Measurements from ENCODE around the gene SMTNL2. TPM values are rescaled to one million over a fixed set of nuclear protein-coding genes. Genes with fewer than 3 reads are reported as not detected.

Gene SMTNL2
- total RNA-seq, 4 donors from 2014 or later, result 0.44 to 0.81 (median 0.67) TPM

GRCh38 chr17:4560421-4560820 is 23.9 kb upstream of the SMTNL2 start, which contains the start of gene GGT6:
Gene GGT6, minus strand, starts transcription at chr17:4560577. Its CDS starts 56 bp downstream, at chr17:4560521.
- H3K4me1 ChIP-seq, result peaks cover 6% of the 10 kb centered on the region in 2 donors
- TF ChIP-seq CTCF (IDR thresholded peaks at IDR 0.05) (no peak), POLR2A (IDR thresholded peaks at IDR 0.05) (no peak)
- H3K27me3 ChIP-seq, result no peaks in the 10 kb centered on the region
- peak in 1 of 2 donors; percentile 47 for DNase-seq
- intact Hi-C loops (cut with DNase I), result loop anchor here (10.0 kb wide), 1 partner anchor 136 kb away; no protein-coding TSS in a partner anchor
- no peak within 1 kb of the TSS for H3K27ac ChIP-seq
- H3K36me3 ChIP-seq, result no peaks in the 10 kb centered on the region
- WGBS, 2 donors, result 63% methylated on average over 10 of the region's 12 CpGs
- no peaks in the 10 kb centered on the region for H3K9me3 ChIP-seq
- no peak within 1 kb of the TSS for H3K4me3 ChIP-seq (replicated peaks in 1 of 3)

GRCh38 chr17:4560837-4561256 is 23.5 kb upstream of the SMTNL2 start:
- H3K9me3 ChIP-seq, result no peaks in the 10 kb centered on the region
- WGBS, 2 donors, result 57 to 76% methylated on average over 11 of the region's 11 CpGs
- H3K36me3 ChIP-seq, result no peaks in the 10 kb centered on the region
- H3K27me3 ChIP-seq, result no peaks in the 10 kb centered on the region
- peaks cover 3% of the 10 kb centered on the region in 2 donors for H3K4me1 ChIP-seq
- intact Hi-C loops (cut with DNase I), result loop anchor here (10.0 kb wide), 1 partner anchor 136 kb away; no protein-coding TSS in a partner anchor
- no peak overlapping the region for H3K4me3 ChIP-seq (replicated peaks in 1 of 3)
- H3K27ac ChIP-seq, result no peak overlapping the region
- DNase-seq, result no peak
- no peak for TF ChIP-seq POLR2A (IDR thresholded peaks at IDR 0.05)
- TF ChIP-seq CTCF (IDR thresholded peaks at IDR 0.05), result no peak

GRCh38 chr17:4562015-4562969 is 22.0 kb upstream of the SMTNL2 start:
- 72 to 77% methylated on average over 8 of the region's 8 CpGs for whole genome bisulfite sequencing, 2 donors
- TF ChIP-seq POLR2A (IDR thresholded peaks at IDR 0.05) (no peak), CTCF (IDR thresholded peaks at IDR 0.05) (no peak)
- intact Hi-C loops (cut with DNase I), result loop anchor here (10.0 kb wide), 1 partner anchor 137 kb away; no protein-coding TSS in a partner anchor
- Histone ChIP-seq H3K9me3 (no peaks in the 10 kb centered on the region), H3K4me3 (replicated peaks in 1 of 3) (no peak overlapping the region), H3K4me1 (no peaks in the 10 kb centered on the region), H3K27ac (no peak overlapping the region), H3K27me3 (no peaks in the 10 kb centered on the region), H3K36me3 (no peaks in the 10 kb centered on the region)
- DNase-seq, result no peak

- no peaks in the 10 kb centered on the region for H3K9me3 ChIP-seq
- peak; percentile 51 to 52 for DNase-seq
- no peaks in the 10 kb centered on the region for H3K27me3 ChIP-seq
- WGBS, 2 donors, result 30 to 32% methylated on average over 16 of the region's 16 CpGs
- no peaks in the 10 kb centered on the region for H3K36me3 ChIP-seq
- no peak overlapping the region for H3K27ac ChIP-seq
- TF ChIP-seq POLR2A (IDR thresholded peaks at IDR 0.05) (no peak), CTCF (IDR thresholded peaks at IDR 0.05) (peak; percentile 51 to 81 (median 57))
- intact Hi-C loops (cut with DNase I), result loop anchor here (10.0 kb wide), 1 partner anchor 141 kb away; no protein-coding TSS in a partner anchor
- no peaks in the 10 kb centered on the region for H3K4me1 ChIP-seq
- no peak overlapping the region for H3K4me3 ChIP-seq (replicated peaks in 1 of 3)
Observed at GRCh38 chr17:4565209-4566141, 18.9 kb upstream of the SMTNL2 start.
